ENCODE results near the gene ARHGAP31.

The ARHGAP31 gene

DNA sequence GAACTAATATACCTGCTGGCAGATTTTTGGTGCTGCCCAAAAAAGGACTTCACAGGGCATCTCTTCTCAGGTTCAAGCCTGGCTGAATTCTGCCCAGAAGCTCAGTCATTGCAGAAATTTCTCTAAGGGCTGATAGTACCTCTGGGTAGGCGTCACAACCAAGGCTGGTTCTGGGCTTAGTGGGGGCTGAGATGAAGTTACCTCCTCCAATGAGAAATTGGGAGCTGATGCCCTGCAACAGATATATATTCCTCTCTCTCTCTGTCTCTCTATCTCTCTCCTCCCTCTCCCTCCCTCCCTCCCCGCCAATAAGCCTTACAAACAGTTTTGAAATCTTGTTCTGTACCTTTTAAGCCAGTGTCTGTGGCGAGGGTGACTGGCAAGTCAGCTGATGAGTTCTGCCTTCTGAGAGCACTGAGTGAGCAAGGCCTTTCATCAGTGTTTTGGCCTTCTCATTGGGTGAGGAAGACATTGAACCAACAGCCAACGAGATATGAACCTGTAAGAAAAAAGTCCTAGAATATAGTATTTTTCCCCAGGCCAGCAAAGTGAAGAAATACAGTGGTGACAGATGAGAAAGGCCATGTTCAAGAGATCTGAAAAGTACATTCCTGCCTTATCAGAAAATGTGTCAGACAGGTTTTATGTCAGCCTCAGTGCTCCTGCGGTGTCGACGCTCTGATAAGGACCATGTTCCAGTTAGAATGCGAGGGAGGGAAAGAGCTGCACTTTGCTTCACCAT is 123.8 kb downstream of the ARHGAP31 start:
- H3K36me3 ChIP-seq (ENCODE audit: insufficient read depth, low read length) = no peaks in the 10 kb centered on the region; the same call in 1 of the 2 replicates
- no peak overlapping the region for H3K9ac ChIP-seq (ENCODE audit: low read depth, low read length)
- H3K4me1 ChIP-seq (ENCODE audit: insufficient read depth, low read length) = no peaks in the 10 kb centered on the region
- H3K9me3 ChIP-seq (ENCODE audit: control insufficient read depth, insufficient read depth, low read length) = no peaks in the 10 kb centered on the region

GRCh38 chr3:119418641-119419040 is 124.5 kb downstream of the ARHGAP31 start:
- no peaks in the 10 kb centered on the region; the same call in 1 of the 2 replicates for H3K36me3 ChIP-seq (ENCODE audit: insufficient read depth, low read length)

DNA sequence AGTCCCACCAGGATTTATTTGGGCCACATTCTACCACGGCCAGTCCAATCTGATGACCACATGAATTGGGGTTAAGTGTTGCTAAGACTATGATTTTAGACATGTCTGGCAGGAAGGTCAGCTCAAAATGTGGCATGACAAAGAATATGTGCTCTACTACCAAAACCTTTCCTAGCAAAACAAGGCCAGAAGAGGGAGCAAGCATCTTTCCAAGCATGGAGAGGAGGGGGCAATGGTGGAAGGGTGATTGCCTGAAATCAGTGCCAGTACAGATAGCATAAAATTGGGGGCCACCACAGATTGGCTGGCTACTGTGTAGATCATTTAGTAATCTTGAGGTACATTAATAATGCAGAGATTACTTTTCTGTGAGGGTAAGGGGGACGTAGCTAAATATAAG is 126.0 kb downstream of the ARHGAP31 start:
- Histone ChIP-seq H3K9ac (ENCODE audit: low read depth, low read length) (no peak overlapping the region), H3K9me3 (ENCODE audit: control insufficient read depth, insufficient read depth, low read length) (peaks cover 6% of the 10 kb centered on the region), H3K36me3 (ENCODE audit: insufficient read depth, low read length) (no peaks in the 10 kb centered on the region; the same call in 1 of the 2 replicates), H3K4me1 (ENCODE audit: insufficient read depth, low read length) (no peaks in the 10 kb centered on the region)

More at GRCh38 chr3:119418641-119419040, 124.5 kb downstream of the ARHGAP31 start:
- H3K9me3 ChIP-seq (ENCODE audit: control insufficient read depth, insufficient read depth, low read length) = no peaks in the 10 kb centered on the region
- H3K4me1 ChIP-seq (ENCODE audit: insufficient read depth, low read length) = no peaks in the 10 kb centered on the region
- no peak overlapping the region for H3K9ac ChIP-seq (ENCODE audit: low read depth, low read length)

GRCh38 chr3:119427669-119428068 is 133.5 kb downstream of the ARHGAP31 start:
- Histone ChIP-seq H3K36me3 (ENCODE audit: insufficient read depth, low read length) (peaks cover 17% of the 10 kb centered on the region), H3K9ac (ENCODE audit: low read depth, low read length) (no peak overlapping the region), H3K4me1 (ENCODE audit: insufficient read depth, low read length) (no peaks in the 10 kb centered on the region), H3K9me3 (ENCODE audit: control insufficient read depth, insufficient read depth, low read length) (peaks cover 49% of the 10 kb centered on the region)

GRCh38 chr3:119428538-119428937 is 134.4 kb downstream of the ARHGAP31 start:
- peaks cover 19% of the 10 kb centered on the region for H3K36me3 ChIP-seq (ENCODE audit: insufficient read depth, low read length)
- H3K9ac ChIP-seq (ENCODE audit: low read depth, low read length) = no peak overlapping the region
- H3K9me3 ChIP-seq (ENCODE audit: control insufficient read depth, insufficient read depth, low read length) = peaks cover 49% of the 10 kb centered on the region
- no peaks in the 10 kb centered on the region for H3K4me1 ChIP-seq (ENCODE audit: insufficient read depth, low read length)

DNA sequence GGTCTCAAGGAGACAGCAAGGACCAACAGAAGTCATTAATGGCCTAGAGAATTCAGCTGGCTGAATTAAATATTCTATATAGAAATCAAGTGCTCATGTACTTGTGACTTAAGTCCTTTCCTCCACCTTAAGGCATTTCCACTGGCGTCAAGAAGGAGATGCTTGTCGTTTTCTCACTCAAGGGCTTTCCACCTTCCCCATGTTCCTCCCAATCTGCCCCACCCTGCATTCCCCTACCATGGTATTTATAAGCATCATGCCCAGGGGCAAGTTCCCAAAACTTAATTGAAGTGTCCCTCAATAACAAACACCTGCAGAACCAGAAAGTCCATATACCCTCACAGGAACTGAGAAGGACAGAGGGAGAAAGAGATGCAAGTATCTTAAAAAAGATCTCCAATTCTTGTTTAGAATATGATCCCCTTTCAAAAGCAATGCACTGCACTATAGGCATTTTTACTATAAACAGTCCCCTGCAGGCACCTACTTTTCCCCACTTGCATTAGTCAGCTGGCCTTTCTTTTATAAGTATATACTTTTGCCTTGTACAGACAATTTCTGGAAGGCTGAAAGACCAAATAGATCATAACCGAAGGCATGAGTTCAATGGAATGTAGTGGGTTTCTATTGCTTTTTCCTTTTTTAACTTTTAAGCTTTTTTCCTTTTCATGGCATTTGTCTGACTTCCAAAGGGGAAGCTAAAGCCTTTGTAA is 139.6 kb downstream of the ARHGAP31 start:
- H3K9ac ChIP-seq (ENCODE audit: low read depth, low read length) = no peak overlapping the region
- H3K36me3 ChIP-seq (ENCODE audit: insufficient read depth, low read length) = peaks cover 50% of the 10 kb centered on the region
- peaks cover 15% of the 10 kb centered on the region for H3K9me3 ChIP-seq (ENCODE audit: control insufficient read depth, insufficient read depth, low read length)
- H3K4me1 ChIP-seq (ENCODE audit: insufficient read depth, low read length) = no peaks in the 10 kb centered on the region

GRCh38 chr3:119434703-119435102 is 140.5 kb downstream of the ARHGAP31 start:
- Histone ChIP-seq H3K4me1 (ENCODE audit: insufficient read depth, low read length) (no peaks in the 10 kb centered on the region), H3K9ac (ENCODE audit: low read depth, low read length) (no peak overlapping the region), H3K36me3 (ENCODE audit: insufficient read depth, low read length) (peaks cover 47% of the 10 kb centered on the region), H3K9me3 (ENCODE audit: control insufficient read depth, insufficient read depth, low read length) (peaks cover 7% of the 10 kb centered on the region)

DNA sequence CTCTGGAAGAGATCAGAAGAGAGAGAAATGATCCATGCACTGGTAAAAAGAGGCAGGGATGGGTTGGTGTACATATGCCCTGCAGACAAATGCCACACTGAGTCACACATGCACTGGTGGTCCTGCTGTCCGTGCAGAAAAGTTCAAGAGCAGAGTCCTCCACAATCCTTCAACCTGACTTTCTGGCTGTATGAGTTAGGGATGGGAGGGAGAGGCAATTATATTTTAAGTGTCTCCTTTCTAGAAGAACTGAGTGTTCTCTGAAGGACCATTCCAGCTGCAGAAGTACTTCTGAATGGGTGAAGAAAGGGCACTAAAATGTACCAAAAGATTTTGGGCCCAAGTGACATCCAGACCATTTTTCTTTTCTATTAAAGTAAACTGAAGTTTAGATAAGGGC is 142.8 kb downstream of the ARHGAP31 start:
- Histone ChIP-seq H3K4me1 (ENCODE audit: insufficient read depth, low read length) (no peaks in the 10 kb centered on the region), H3K9me3 (ENCODE audit: control insufficient read depth, insufficient read depth, low read length) (no peaks in the 10 kb centered on the region), H3K9ac (ENCODE audit: low read depth, low read length) (no peak overlapping the region), H3K36me3 (ENCODE audit: insufficient read depth, low read length) (peaks cover 32% of the 10 kb centered on the region)

DNA sequence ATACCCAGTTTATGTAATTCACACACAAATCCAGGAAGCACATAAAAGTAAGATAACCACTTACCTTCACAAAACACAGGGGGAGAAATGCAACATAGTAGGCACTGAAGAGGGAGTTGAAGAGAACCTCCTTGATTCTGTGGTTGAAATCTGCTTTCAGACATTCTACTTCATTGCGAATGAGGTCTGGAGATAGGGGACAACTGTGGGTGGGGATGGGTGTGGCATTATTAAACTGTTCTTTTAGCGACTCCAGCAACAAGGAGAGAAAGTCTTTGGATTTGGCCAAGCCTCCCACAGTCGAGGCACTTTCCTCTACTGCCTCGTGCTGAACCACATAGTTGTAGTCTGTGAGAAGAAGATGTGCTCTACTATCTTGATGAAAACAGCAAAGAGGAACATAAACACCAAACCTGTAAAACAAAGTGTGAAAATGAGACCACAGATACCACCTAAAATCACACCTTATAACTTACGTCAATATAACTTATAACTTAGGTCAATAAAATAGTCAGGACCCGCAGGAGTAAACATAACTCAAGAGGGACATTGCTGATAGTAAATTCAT is 143.6 kb downstream of the ARHGAP31 start:
- H3K9me3 ChIP-seq (ENCODE audit: control insufficient read depth, insufficient read depth, low read length) = no peaks in the 10 kb centered on the region
- H3K9ac ChIP-seq (ENCODE audit: low read depth, low read length) = no peak overlapping the region
- no peaks in the 10 kb centered on the region for H3K4me1 ChIP-seq (ENCODE audit: insufficient read depth, low read length)
- H3K36me3 ChIP-seq (ENCODE audit: insufficient read depth, low read length) = peaks cover 32% of the 10 kb centered on the region

GRCh38 chr3:119443179-119443578 is 149.0 kb downstream of the ARHGAP31 start:
- no peaks in the 10 kb centered on the region for H3K9me3 ChIP-seq (ENCODE audit: control insufficient read depth, insufficient read depth, low read length)
- peaks cover 15% of the 10 kb centered on the region for H3K36me3 ChIP-seq (ENCODE audit: insufficient read depth, low read length)
- H3K9ac ChIP-seq (ENCODE audit: low read depth, low read length) = no peak overlapping the region
- no peaks in the 10 kb centered on the region for H3K4me1 ChIP-seq (ENCODE audit: insufficient read depth, low read length)

DNA sequence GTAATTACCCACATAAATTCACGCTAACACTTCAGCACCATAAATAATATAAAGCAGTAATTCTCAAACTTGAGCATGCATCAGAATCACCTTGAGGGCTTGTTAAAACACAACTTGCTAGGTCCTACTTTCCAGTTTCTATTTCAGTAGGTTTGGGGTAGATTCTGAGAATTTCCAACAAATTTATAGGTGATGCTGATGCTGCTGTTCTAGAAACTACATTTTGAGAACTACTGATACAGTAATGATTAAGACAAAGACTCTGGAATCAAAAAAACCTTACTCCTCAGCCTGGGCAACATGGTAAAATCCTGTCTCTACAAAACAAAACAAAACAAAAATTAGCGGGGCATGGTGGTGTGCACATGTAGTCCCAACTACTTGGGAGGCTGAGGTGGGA is 150.4 kb downstream of the ARHGAP31 start:
- Histone ChIP-seq H3K36me3 (ENCODE audit: insufficient read depth, low read length) (peaks cover 19% of the 10 kb centered on the region), H3K9ac (ENCODE audit: low read depth, low read length) (no peak overlapping the region), H3K4me1 (ENCODE audit: insufficient read depth, low read length) (no peaks in the 10 kb centered on the region), H3K9me3 (ENCODE audit: control insufficient read depth, insufficient read depth, low read length) (no peaks in the 10 kb centered on the region)

DNA sequence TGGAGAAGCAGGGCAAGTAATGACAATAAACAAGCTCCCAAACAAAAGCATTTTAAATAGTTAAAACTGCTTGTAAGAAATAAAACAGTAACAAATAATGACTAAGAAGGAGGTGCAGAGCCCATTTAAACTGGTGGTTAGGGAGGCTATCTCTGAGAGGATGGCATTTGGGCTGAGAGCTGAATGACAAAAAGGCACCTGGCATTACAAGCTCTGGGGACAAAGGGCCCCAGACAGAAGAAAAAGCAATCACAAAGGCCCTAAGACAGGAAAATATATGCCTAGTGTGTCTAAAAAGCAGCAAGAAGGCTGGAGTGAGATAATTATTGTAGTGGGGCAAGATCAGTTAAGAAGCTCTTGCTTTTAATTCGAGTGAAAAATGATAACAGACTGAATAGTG is 159.6 kb downstream of the ARHGAP31 start:
- Histone ChIP-seq H3K9me3 (ENCODE audit: control insufficient read depth, insufficient read depth, low read length) (no peaks in the 10 kb centered on the region), H3K4me1 (ENCODE audit: insufficient read depth, low read length) (no peaks in the 10 kb centered on the region), H3K36me3 (ENCODE audit: insufficient read depth, low read length) (peaks cover 24% of the 10 kb centered on the region), H3K9ac (ENCODE audit: low read depth, low read length) (no peak overlapping the region)

DNA sequence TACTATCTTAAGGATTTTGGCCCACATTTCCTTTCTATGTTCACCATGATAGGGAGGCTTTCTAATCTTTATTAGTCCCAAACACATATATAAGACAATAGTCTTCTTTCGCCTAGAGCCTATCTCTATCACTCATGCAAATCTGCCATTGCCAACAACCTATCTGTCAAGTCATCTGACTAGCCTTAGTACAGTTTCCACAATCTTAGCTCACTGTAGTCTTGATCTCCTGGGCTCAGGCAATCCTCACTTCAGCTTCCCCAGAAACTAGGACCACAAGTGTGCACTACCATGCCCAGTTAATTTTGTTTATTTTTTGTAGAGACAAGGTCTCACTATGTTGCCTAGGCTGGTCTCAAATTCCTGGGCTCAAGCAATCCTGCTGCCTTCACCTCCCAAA is 162.3 kb downstream of the ARHGAP31 start:
- Histone ChIP-seq H3K9me3 (ENCODE audit: control insufficient read depth, insufficient read depth, low read length) (no peaks in the 10 kb centered on the region), H3K4me1 (ENCODE audit: insufficient read depth, low read length) (no peaks in the 10 kb centered on the region), H3K36me3 (ENCODE audit: insufficient read depth, low read length) (peaks cover 33% of the 10 kb centered on the region), H3K9ac (ENCODE audit: low read depth, low read length) (no peak overlapping the region)

DNA sequence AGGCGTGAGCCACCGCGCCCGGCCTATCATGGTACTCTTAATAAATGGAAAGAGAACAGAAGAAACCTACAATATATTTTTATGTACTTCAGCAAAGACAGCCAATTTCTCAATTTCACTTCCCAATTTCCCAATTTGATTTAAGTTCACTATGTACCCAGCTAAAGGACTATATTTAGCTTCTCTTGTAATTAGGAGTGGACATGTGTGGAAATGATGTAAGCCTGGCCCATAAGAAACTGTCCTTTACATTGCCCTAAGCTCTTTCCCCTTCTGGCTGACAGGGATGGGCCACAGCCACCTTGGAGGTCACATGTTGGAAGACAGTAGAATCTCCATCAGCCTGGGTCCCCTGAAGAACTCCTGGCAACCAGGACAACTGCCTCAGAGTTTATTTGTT is 163.1 kb downstream of the ARHGAP31 start:
- Histone ChIP-seq H3K9me3 (ENCODE audit: control insufficient read depth, insufficient read depth, low read length) (no peaks in the 10 kb centered on the region), H3K4me1 (ENCODE audit: insufficient read depth, low read length) (no peaks in the 10 kb centered on the region), H3K9ac (ENCODE audit: low read depth, low read length) (no peak overlapping the region), H3K36me3 (ENCODE audit: insufficient read depth, low read length) (peaks cover 37% of the 10 kb centered on the region)

Measured in ES-I3 (cell line).